HG02798 (cell line): ENCODE results near the gene DTX3.
"Not testable (repeated sequence)": the region's sequence is repeated elsewhere in the genome, so short reads cannot be mapped to it uniquely, and the experiment has no call there.

ENCODE experiments used
- ATAC-seq: cut with Tn5 transposase; IDR thresholded peaks from one replicate; pipeline ENCODE4 v1.9.1; 2021; ENCODE audit warnings: mild to moderate bottlenecking; ENCODE audit not compliant: unreplicated experiment, poor library complexity

DTX3 gene, protein sequence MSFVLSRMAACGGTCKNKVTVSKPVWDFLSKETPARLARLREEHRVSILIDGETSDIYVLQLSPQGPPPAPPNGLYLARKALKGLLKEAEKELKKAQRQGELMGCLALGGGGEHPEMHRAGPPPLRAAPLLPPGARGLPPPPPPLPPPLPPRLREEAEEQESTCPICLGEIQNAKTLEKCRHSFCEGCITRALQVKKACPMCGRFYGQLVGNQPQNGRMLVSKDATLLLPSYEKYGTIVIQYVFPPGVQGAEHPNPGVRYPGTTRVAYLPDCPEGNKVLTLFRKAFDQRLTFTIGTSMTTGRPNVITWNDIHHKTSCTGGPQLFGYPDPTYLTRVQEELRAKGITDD

DNA sequence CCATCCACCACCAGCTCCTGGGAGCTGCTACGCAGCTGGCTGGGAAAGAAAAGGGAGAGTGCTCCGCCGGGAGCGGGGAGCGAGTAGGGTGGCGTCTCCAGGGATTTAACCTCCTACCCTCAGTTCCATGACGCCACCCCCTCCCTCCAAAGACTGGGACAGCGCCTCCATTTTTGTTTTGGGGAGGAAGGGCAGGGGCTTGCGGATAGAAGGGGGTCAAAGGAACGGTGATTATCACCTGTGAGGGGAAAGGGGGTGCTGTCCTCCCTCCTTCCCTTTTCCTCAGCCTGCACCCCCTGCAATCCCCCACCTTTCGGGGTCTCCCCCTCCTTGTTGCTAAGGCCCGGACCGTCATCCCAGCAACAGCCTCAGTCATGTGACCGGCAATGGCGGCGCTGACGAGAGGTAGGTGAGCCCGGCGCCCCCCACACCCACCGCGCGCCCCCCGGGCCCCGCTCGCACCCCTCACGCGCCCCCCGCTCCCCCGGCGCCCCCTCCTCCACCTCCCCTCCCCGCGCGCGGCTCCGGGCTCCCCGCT is at the start of gene DTX3:
Gene DTX3, plus strand, starts transcription at position 371 of the 538 bp plus-strand sequence. CDS start 1,694 bp downstream, outside the sequence.
- ATAC-seq, result peak; percentile 66

GRCh38 chr12:57554897-57555296 is 49.7 kb upstream of the DTX3 start:
- ATAC-seq, result no peak

GRCh38 chr12:57558864-57559263 is 45.8 kb upstream of the DTX3 start:
- no peak for ATAC-seq

DNA sequence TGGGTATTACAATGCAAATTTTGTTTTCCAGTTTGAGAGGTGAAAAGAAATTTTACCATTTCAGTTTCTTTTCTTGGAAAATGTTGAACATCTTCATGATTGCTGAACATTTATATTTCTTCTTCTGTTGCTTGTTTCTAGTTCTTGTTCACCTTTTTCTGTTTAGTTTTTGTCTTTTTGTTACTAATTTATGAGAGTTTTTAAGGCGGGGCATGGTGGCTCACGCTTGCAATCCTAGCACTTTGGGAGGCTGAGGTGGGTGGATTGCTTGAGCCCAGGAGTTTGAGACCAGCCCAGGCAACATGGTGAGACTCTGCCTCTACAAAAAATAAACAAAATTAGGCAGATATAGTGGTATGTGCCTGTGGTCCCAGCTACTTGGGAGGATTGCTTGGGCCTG is 44.1 kb upstream of the DTX3 start:
- ATAC-seq, result no peak

DNA sequence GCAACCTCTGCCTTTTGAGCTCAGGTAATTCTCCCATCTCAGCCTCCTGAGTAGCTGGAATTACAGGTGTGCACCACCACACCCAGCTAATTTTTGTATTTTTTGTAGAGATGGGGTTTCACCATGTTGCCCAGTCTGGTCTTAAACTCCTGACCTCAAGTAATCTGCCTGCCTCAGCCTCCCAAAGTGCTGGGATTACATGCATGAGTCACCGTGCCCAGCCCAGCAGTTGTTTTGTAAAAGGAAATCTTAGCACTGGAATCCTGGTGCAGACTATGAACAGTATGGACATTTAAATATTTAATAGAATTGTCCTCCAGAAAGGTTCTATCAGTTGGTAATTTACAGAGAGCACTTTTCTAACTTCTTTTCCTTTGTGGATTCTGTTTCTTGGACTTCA is 43.5 kb upstream of the DTX3 start:
- ATAC-seq, result not testable (repeated sequence)

- ATAC-seq, result no peak
These were observed 41.3 kb upstream of the DTX3 start for GRCh38 chr12:57563358-57563757.

DNA sequence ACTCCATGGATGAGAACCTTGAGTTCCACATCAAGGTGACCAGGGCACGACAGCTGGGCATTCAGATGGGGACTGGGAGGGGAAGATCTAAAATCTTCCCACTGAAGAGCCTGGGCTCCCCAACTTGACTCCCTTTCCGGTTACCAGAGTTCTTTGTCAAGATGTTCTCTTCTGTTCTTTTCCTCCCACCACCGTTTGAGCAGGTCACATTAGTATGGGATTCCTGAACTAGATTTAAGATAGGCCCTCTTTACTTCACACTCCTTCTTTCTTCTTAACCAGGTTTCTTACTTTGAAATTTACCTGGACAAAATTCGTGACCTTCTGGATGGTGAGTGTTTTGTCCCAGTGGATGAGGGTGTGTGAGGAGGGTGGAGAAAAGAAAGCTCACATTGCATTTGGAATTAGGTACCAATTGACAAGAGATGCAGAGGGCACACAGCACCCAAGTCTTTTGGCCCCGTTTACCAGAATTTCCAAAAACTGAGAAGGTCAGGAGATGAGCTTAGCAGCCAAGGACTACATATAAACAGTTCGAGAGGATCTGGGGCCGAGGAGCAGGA is 40.4 kb upstream of the DTX3 start:
- no peak for ATAC-seq

DNA sequence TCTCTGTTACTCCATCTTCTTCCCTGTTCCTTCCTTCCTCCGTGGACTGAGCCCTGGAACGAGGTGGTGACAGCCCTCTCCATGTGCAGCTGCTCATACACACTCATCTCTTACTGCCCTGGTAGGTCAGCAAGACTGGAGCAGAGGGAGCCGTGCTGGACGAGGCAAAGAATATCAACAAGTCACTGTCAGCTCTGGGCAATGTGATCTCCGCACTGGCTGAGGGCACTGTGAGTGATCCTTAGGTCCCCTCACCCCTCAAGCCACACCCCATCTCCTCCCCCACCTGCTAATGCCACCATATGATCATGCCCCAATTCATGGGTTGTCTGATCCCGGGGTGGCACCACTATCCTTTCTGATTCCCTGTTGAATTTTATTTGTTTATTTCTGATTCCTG is 35.8 kb upstream of the DTX3 start:
- ATAC-seq, result no peak

- ATAC-seq, result no peak
These were observed 34.8 kb upstream of the DTX3 start for GRCh38 chr12:57569858-57570257.

GRCh38 chr12:57570438-57570837 is 34.2 kb upstream of the DTX3 start:
- not testable (repeated sequence) for ATAC-seq

GRCh38 chr12:57571926-57572762 is 32.5 kb upstream of the DTX3 start:
- ATAC-seq, result no peak

DNA sequence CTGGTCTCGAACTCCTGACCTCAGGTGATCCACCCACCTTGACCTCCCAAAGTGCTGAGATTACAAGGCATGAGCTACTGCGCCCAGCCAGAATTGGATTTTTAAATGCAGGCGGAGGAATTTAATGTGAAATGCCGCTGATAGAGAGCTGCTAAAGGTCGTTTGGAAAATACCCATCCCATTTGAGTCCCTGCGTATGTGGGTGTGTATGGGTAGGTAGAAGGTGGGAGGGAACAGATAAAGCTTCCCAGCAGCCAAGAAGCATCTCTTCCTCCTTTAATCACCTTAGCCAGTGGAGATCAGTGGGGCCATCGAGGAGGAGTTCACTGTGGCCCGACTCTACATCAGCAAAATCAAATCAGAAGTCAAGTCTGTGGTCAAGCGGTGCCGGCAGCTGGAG is 29.8 kb upstream of the DTX3 start:
- no peak for ATAC-seq

DNA sequence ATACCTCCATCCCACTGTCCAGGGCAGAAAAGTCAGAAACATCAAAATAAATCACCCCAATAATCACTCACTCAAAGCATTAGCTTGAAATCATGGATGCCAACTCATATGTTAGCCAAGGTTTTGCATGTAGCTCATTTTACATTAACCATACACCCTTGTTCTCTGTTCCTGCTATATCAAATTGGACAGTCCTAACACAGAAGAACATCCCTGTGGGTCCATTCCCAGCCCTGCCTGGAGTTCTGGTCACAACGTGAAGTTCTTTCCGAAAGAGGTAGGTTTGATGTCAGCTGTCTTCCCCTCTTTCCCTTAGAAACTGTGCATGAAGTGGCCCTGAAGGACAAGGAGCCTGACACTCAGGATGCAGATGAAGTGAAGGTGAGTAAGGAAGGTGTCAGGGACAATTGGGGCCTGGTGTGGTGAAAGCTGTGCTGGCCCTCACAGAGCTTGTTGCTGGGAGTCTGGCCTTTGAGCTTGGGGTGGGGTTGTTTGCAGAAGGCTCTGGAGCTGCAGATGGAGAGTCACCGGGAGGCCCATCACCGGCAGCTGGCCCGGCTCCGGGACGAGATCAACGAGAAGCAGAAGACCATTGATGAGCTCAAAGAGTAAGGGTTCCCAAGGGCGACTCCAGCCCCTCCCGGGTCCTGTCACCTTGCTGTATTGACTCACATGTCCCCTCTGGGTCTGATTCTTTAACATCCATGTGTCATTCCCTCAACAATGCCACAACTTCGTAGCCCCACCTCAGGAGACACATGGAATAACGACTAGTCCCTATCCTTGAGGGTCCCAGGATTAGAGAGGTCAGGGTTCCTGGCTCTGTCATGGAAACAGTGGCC is 28.6 kb upstream of the DTX3 start:
- no peak for ATAC-seq

DNA sequence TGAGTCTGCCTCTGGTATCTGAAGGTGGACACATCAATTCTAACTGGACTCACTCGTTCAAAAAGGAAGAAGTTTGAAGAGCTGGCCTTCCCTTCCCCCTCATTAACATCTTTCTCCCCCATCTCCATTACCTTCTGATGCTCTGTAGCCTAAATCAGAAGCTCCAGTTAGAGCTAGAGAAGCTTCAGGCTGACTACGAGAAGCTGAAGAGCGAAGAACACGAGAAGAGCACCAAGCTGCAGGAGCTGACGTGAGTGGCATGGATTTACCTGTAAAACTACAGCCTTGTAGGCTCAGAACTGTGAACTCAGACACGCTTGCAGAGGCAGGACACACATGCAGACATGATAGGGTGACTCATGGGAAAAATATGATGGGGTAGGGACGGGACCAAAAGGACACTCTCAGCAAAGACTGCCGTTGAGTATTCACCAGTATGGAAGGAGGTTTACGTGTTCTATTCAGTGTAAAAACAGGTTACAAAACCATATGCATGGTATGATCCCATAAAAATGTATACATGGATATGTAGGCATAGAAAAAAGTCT is 27.9 kb upstream of the DTX3 start:
- ATAC-seq, result no peak

GRCh38 chr12:57577981-57578758 is 26.5 kb upstream of the DTX3 start:
- ATAC-seq, result no peak

DNA sequence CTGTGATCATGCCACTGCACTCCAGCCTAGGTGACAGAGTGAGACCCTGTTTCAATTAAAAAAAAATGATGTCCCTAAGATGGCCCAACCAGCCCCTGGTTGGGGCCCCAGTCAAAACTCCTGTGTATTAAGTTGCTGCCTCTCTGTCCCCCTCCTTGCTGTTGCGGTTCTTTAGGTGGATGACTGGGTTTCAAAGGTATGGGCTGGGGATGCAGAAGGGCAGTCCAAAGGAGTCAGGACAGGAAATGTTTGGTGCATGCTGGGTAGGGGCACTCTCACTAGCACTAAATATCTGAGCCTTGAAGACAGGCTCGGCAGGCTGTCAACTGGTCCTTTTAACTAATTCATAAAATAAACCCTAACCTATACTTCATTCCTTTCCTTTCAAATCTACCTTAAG is 25.6 kb upstream of the DTX3 start:
- no peak for ATAC-seq

DNA sequence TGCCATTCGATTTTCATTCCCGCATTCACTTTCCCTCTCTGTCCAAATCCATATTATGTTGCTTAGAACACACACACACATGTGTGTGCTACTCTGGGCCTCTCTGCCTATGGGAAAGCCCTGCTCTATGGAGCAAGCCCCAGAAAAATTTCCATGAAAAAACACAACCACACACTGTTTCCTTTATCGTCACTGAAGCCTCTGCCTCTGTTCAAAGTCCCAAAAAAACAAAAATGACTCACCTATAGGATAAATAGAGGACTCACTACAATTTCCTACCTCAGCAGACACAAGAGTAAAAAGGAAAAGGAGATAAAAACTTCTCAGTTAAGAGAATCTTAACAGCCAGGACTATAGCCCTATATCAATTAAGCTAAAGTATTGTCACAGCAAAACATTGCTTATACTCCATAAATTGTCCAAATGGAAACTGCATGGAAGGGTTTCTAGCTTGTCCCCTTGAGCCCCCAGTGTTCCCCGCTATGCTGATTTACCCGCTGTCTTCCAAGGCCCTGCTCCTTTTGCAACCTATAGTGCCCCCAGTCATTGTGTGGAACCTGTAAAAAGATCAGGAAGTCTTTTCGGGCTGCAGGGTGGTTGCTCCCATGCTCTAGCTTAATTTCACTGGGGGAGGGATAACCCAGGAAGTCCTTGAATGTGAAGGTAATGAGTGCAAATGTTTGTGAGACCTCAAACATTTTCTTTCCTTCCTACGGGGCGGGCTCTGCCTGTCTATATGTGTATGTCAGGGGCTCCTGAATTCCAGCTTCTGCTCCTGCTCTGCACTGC is 24.8 kb upstream of the DTX3 start:
- no peak for ATAC-seq

DNA sequence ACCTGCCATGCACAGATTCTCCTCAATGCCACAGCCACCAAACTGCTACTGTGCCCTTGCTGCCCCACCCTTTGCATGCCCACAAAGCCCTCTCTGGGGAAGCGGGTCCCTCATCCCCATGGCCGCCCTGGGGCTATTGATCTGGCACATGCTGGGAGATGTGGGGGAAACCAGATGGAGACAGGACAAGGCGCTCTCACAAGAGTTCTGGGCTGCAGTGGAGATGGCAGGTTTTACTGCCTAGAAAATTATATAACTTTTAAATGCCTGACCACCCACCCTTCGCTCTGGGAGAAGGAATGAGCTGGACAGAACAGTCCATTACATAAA is 24.2 kb upstream of the DTX3 start:
- ATAC-seq, result no peak
